Activated T-helper 1 cell treated with anti-CD3 and anti-CD28 coated beads, Interleukin-12 subunit alpha, Interleukin-12 subunit beta, Interleukin-2, Interleukin-4 antibody, amounts not matched to agents 30 ng/mL and 10 ng/mL and 1 ng/mL, durations not matched to agents 14 hours and 24 hours and 36 hours (primary cell): Measurements from ENCODE around the gene CFAP141. TPM values are rescaled to one million over a fixed set of nuclear protein-coding genes. Genes with fewer than 3 reads are reported as not detected.
"Not testable (repeated sequence)": the region's sequence is repeated elsewhere in the genome, so short reads cannot be mapped to it uniquely, and the experiment has no call there.

Experiments used
- DNase-seq: peaks from one replicate; pipeline ENCODE4 v3.0.0; 2021; ENCODE audit warnings: low spot score
- H3K27ac Mint-ChIP-seq: one replicate; pipeline ENCODE4 v1.8.0; 2021; ENCODE audit warnings: mild to moderate bottlenecking, mixed read lengths
- H3K27me3 Mint-ChIP-seq: one replicate; pipeline ENCODE4 v1.8.0; 2022; ENCODE audit warnings: mild to moderate bottlenecking, moderate library complexity, mixed read lengths; ENCODE audit not compliant: insufficient read depth
- H3K36me3 Mint-ChIP-seq: one replicate; pipeline ENCODE4 v1.8.0; 2021; ENCODE audit warnings: low read depth, mixed read lengths
- H3K4me1 Mint-ChIP-seq: one replicate; pipeline ENCODE4 v1.8.0; 2021; ENCODE audit warnings: low read depth, mixed read lengths
- H3K4me3 Mint-ChIP-seq: one replicate; pipeline ENCODE4 v1.8.0; 2021; ENCODE audit warnings: mild to moderate bottlenecking, moderate library complexity, mixed read lengths
- H3K9me3 Mint-ChIP-seq: one replicate; pipeline ENCODE4 v1.8.0; 2021; ENCODE audit warnings: mixed read lengths
- intact Hi-C: fragments of 100-400 bp; cut with micrococcal nuclease; formaldehyde crosslinking; loops from one replicate; pipeline ENCODE4 v1.15.1; 2024
- total RNA-seq: library from RNA; stranded (reverse); gene quantifications from 2 replicates; pipeline ENCODE4 v1.2.3, GENCODE V29; 2022

The CFAP141 gene
- not detected in 2 replicates for total RNA-seq

- H3K4me1 Mint-ChIP-seq = peaks cover 35% of the 10 kb centered on the region
- intact Hi-C loops = loop anchor here (1.0 kb wide), 1 partner anchor 14 kb away; the partner anchor contains the start of gene UBAP2L
- no peaks in the 10 kb centered on the region for H3K27me3 Mint-ChIP-seq
- no peaks in the 10 kb centered on the region for H3K9me3 Mint-ChIP-seq
- H3K4me3 Mint-ChIP-seq = peak within 1 kb of the TSS; percentile 28
- peaks cover 33% of the 10 kb centered on the region for H3K36me3 Mint-ChIP-seq
- DNase-seq = no peak
- H3K27ac Mint-ChIP-seq = peak within 1 kb of the TSS; percentile 97
Observed at GRCh38 chr1:154206196-154206595, at the start of gene CFAP141. TSS of gene CFAP141 (minus strand) at chr1:154206333. CDS start at chr1:154206307, 26 bp downstream.

GRCh38 chr1:154253671-154254070 lies 47.5 kb upstream of the CFAP141 start:
- no peaks in the 10 kb centered on the region for H3K27me3 Mint-ChIP-seq
- no peak overlapping the region for H3K4me3 Mint-ChIP-seq
- no peak overlapping the region for H3K27ac Mint-ChIP-seq
- no peak for DNase-seq
- intact Hi-C loops = no loop called here
- peaks cover 67% of the 10 kb centered on the region for H3K36me3 Mint-ChIP-seq
- H3K9me3 Mint-ChIP-seq = no peaks in the 10 kb centered on the region
- H3K4me1 Mint-ChIP-seq = no peaks in the 10 kb centered on the region

- H3K9me3 Mint-ChIP-seq = no peaks in the 10 kb centered on the region
- no peak for DNase-seq
- intact Hi-C loops = no loop called here
- H3K4me1 Mint-ChIP-seq = peaks cover 33% of the 10 kb centered on the region
- H3K4me3 Mint-ChIP-seq = no peak overlapping the region
- H3K36me3 Mint-ChIP-seq = peaks cover 69% of the 10 kb centered on the region
- H3K27me3 Mint-ChIP-seq = no peaks in the 10 kb centered on the region
- H3K27ac Mint-ChIP-seq = peak overlapping the region; percentile 35
Observed at GRCh38 chr1:154241703-154242351, 35.7 kb upstream of the CFAP141 start.

GRCh38 chr1:154240294-154240833 lies 34.2 kb upstream of the CFAP141 start:
- Mint-ChIP-seq H3K36me3 (peaks cover 71% of the 10 kb centered on the region), H3K4me3 (no peak overlapping the region), H3K9me3 (no peaks in the 10 kb centered on the region), H3K27ac (no peak overlapping the region), H3K27me3 (no peaks in the 10 kb centered on the region), H3K4me1 (peaks cover 34% of the 10 kb centered on the region)
- intact Hi-C loops = no loop called here
- DNase-seq = no peak

GRCh38 chr1:154239491-154239890 lies 33.4 kb upstream of the CFAP141 start:
- H3K4me1 Mint-ChIP-seq = peaks cover 34% of the 10 kb centered on the region
- H3K27ac Mint-ChIP-seq = peak overlapping the region; percentile 41
- no peaks in the 10 kb centered on the region for H3K9me3 Mint-ChIP-seq
- intact Hi-C loops = no loop called here
- DNase-seq = no peak
- H3K36me3 Mint-ChIP-seq = peaks cover 77% of the 10 kb centered on the region
- no peak overlapping the region for H3K4me3 Mint-ChIP-seq
- H3K27me3 Mint-ChIP-seq = no peaks in the 10 kb centered on the region

GRCh38 chr1:154237880-154238506 lies 31.9 kb upstream of the CFAP141 start:
- no peak for DNase-seq
- Mint-ChIP-seq H3K27ac (no peak overlapping the region), H3K27me3 (no peaks in the 10 kb centered on the region), H3K4me3 (no peak overlapping the region), H3K4me1 (peaks cover 34% of the 10 kb centered on the region), H3K9me3 (no peaks in the 10 kb centered on the region), H3K36me3 (peaks cover 75% of the 10 kb centered on the region)
- intact Hi-C loops = no loop called here

GRCh38 chr1:154237435-154237834 lies 31.3 kb upstream of the CFAP141 start:
- Mint-ChIP-seq H3K9me3 (no peaks in the 10 kb centered on the region), H3K36me3 (peaks cover 70% of the 10 kb centered on the region), H3K27me3 (no peaks in the 10 kb centered on the region), H3K27ac (no peak overlapping the region), H3K4me1 (peaks cover 34% of the 10 kb centered on the region), H3K4me3 (no peak overlapping the region)
- DNase-seq = no peak
- intact Hi-C loops = no loop called here

GRCh38 chr1:154236855-154237254 lies 30.7 kb upstream of the CFAP141 start:
- H3K4me3 Mint-ChIP-seq = no peak overlapping the region
- no peaks in the 10 kb centered on the region for H3K9me3 Mint-ChIP-seq
- no peaks in the 10 kb centered on the region for H3K27me3 Mint-ChIP-seq
- intact Hi-C loops = no loop called here
- H3K27ac Mint-ChIP-seq = no peak overlapping the region
- no peak for DNase-seq
- peaks cover 64% of the 10 kb centered on the region for H3K36me3 Mint-ChIP-seq
- peaks cover 34% of the 10 kb centered on the region for H3K4me1 Mint-ChIP-seq

- DNase-seq, intact Hi-C loops, H3K9me3 Mint-ChIP-seq, H3K27ac Mint-ChIP-seq, H3K27me3 Mint-ChIP-seq, H3K4me3 Mint-ChIP-seq: not testable (repeated sequence)
- Mint-ChIP-seq H3K4me1 (peaks cover 14% of the 10 kb centered on the region), H3K36me3 (peaks cover 57% of the 10 kb centered on the region)
Observed at GRCh38 chr1:154233127-154233526, 27.0 kb upstream of the CFAP141 start.

GRCh38 chr1:154231112-154231511 lies 25.0 kb upstream of the CFAP141 start:
- not testable (repeated sequence) for H3K4me3 Mint-ChIP-seq, H3K27me3 Mint-ChIP-seq
- peaks cover 54% of the 10 kb centered on the region for H3K36me3 Mint-ChIP-seq

GRCh38 chr1:154225370-154225769 lies 19.2 kb upstream of the CFAP141 start:
- peaks cover 62% of the 10 kb centered on the region for H3K36me3 Mint-ChIP-seq
- H3K27ac Mint-ChIP-seq = peak overlapping the region; percentile 12
- no peak for DNase-seq
- H3K27me3 Mint-ChIP-seq = no peaks in the 10 kb centered on the region
- H3K4me1 Mint-ChIP-seq = peaks cover 50% of the 10 kb centered on the region
- peaks cover 3% of the 10 kb centered on the region for H3K9me3 Mint-ChIP-seq
- no peak overlapping the region for H3K4me3 Mint-ChIP-seq
- intact Hi-C loops = loop anchor here (10.0 kb wide), 1 partner anchor 501 kb away; the partner anchor contains the start of gene INTS3

More at GRCh38 chr1:154231112-154231511, 25.0 kb upstream of the CFAP141 start:
- intact Hi-C loops, DNase-seq, H3K9me3 Mint-ChIP-seq, H3K27ac Mint-ChIP-seq, H3K4me1 Mint-ChIP-seq: not testable (repeated sequence)

- peaks cover 3% of the 10 kb centered on the region for H3K9me3 Mint-ChIP-seq
- no peak overlapping the region for H3K4me3 Mint-ChIP-seq
- intact Hi-C loops = loop anchor here (10.0 kb wide), 1 partner anchor 499 kb away; the partner anchor contains the start of gene INTS3
- H3K27ac Mint-ChIP-seq = no peak overlapping the region
- no peak for DNase-seq
- H3K4me1 Mint-ChIP-seq = peaks cover 60% of the 10 kb centered on the region
- H3K36me3 Mint-ChIP-seq = peaks cover 67% of the 10 kb centered on the region
- H3K27me3 Mint-ChIP-seq = no peaks in the 10 kb centered on the region
Observed at GRCh38 chr1:154223621-154224020, 17.5 kb upstream of the CFAP141 start.

GRCh38 chr1:154222918-154223317 lies 16.8 kb upstream of the CFAP141 start:
- DNase-seq = no peak
- H3K4me1 Mint-ChIP-seq = peaks cover 67% of the 10 kb centered on the region
- H3K36me3 Mint-ChIP-seq = peaks cover 69% of the 10 kb centered on the region

More at GRCh38 chr1:154222918-154223317, 16.8 kb upstream of the CFAP141 start:
- Mint-ChIP-seq H3K4me3 (peak overlapping the region; percentile 97), H3K27ac (peak overlapping the region; percentile 77), H3K27me3 (no peaks in the 10 kb centered on the region), H3K9me3 (peaks cover 3% of the 10 kb centered on the region)
- intact Hi-C loops = loop anchor here (10.0 kb wide), 1 partner anchor 498 kb away; the partner anchor contains the start of gene INTS3
